Gastroesophageal sphincter (tissue), 3 donors: ENCODE data around the gene ACTN4.

Experiments
- CTCF ChIP-seq, 4 experiments: fragments of 200-600 bp in 2 of 4; fragments of 450-650 bp in 2 of 4; sonication (generic) in 1 of 4; IDR thresholded peaks; one replicate each; pipeline ENCODE4 v1.5.1; 2017 to 2019; ENCODE audit warnings: antibody characterized with exemption in 4 of 4, mild to moderate bottlenecking in 2 of 4, moderate library complexity in 2 of 4
- POLR2A ChIP-seq, 2 donors: fragments of 450-650 bp; IDR thresholded peaks; one replicate each; pipeline ENCODE4 v1.6.1; 2017; ENCODE audit warnings: antibody characterized with exemption in 2 of 2, mild to moderate bottlenecking in 2 of 2, moderate library complexity in 1 of 2

- no peak for TF ChIP-seq CTCF (IDR thresholded peaks at IDR 0.05)
- TF ChIP-seq POLR2A (IDR thresholded peaks at IDR 0.05), result no peak
These were observed 92.8 kb downstream of the ACTN4 start for GRCh38 chr19:38740257-38740592.
